H1 (cell line): ENCODE results near the gene PCYT1B. TPM values are rescaled to one million over a fixed set of nuclear protein-coding genes. Genes with fewer than 3 reads are reported as not detected.

ENCODE experiments used
- CTCF ChIA-PET: fragments of 300-600 bp; sonication (Branson Sonifier 250); formaldehyde crosslinking; loops from one replicate; lab custom pipeline; 2021; ENCODE audit not compliant: partially characterized antibody; lab: Charles Lee
- POLR2A ChIA-PET: fragments of 300-600 bp; sonication (Branson Sonifier 250); formaldehyde crosslinking; loops from one replicate; lab custom pipeline; 2021; ENCODE audit warnings: inconsistent platforms; ENCODE audit not compliant: partially characterized antibody; lab: Charles Lee
- DNase-seq, 2 experiments: peaks; one replicate each; pipeline versions ENCODE4 v3.0.0 to v3.0.0-alpha.2; 2010 to 2022; ENCODE audit warnings: low spot score in 2 of 2, low read depth in 1 of 2, mixed read lengths in 1 of 2
- FAIRE-seq: peaks from 2 replicates; lab custom pipeline; 2011; peaks lifted over from hg19 to GRCh38; lab: Jason Lieb, UNC
- H2AFZ ChIP-seq: 2 replicates; pipeline ENCODE4 v1.8.1; 2012; ENCODE audit warnings: low read length, inconsistent platforms
- H2AK5ac ChIP-seq: 2 replicates; pipeline ENCODE4 v1.6.1; 2013; ENCODE audit warnings: low read depth, low read length
- H2BK120ac ChIP-seq: replicated peaks from 2 replicates; pipeline ENCODE3; 2013; ENCODE audit warnings: low read depth, low read length, inconsistent platforms
- H2BK12ac ChIP-seq: 2 replicates; pipeline ENCODE4 v1.6.1; 2013; ENCODE audit warnings: low read depth, low read length
- H2BK15ac ChIP-seq: 2 replicates; pipeline ENCODE4 v1.6.1; 2013; ENCODE audit warnings: low read length
- H2BK20ac ChIP-seq: 2 replicates; pipeline ENCODE4 v1.6.1; 2013; ENCODE audit warnings: low read length
- H2BK5ac ChIP-seq: 2 replicates; pipeline ENCODE4 v1.6.1; 2013; ENCODE audit warnings: low read depth, low read length
- H3K14ac ChIP-seq: 2 replicates; pipeline ENCODE4 v1.6.1; 2013; ENCODE audit warnings: inconsistent platforms; ENCODE audit not compliant: insufficient read length
- H3K18ac ChIP-seq: 2 replicates; pipeline ENCODE4 v1.6.1; 2013; ENCODE audit warnings: low read length; ENCODE audit errors: extremely low read depth
- H3K23ac ChIP-seq: 2 replicates; pipeline ENCODE4 v1.6.1; 2013; ENCODE audit warnings: inconsistent platforms; ENCODE audit not compliant: insufficient read length
- H3K23me2 ChIP-seq: 2 replicates; pipeline ENCODE4 v1.6.1; 2013; ENCODE audit warnings: low read depth, low read length
- H3K27ac ChIP-seq: 2 replicates; pipeline ENCODE4 v1.6.1; 2011; ENCODE audit warnings: low read depth, low read length, inconsistent platforms
- H3K27me3 ChIP-seq, 4 experiments: replicated peaks in 1 of 4; 1 replicate in 1 of 4; 2 replicates in 3 of 4; pipeline versions ENCODE4 v1.6.1 to v1.8.1; 2011 to 2013; ENCODE audit warnings: low read length in 3 of 4, mild to moderate bottlenecking in 3 of 4, inconsistent platforms in 2 of 4, mixed read lengths in 2 of 4, moderate library complexity in 1 of 4; ENCODE audit not compliant: control insufficient read depth in 3 of 4, insufficient read depth in 3 of 4; ENCODE audit errors: extremely low read depth in 1 of 4
- H3K36me3 ChIP-seq, 4 experiments: 2 replicates each; pipeline versions ENCODE4 v1.6.1 to v1.8.1; 2011 to 2013; ENCODE audit warnings: mild to moderate bottlenecking in 4 of 4, low read length in 3 of 4, moderate library complexity in 2 of 4, control low read depth in 1 of 4, inconsistent platforms in 1 of 4; ENCODE audit not compliant: insufficient read depth in 4 of 4, control insufficient read depth in 2 of 4
- H3K4ac ChIP-seq: replicated peaks from 2 replicates; pipeline ENCODE3; 2013; ENCODE audit warnings: low read length, low read depth, mixed read lengths, inconsistent platforms; ENCODE audit not compliant: insufficient read length
- H3K4me1 ChIP-seq, 4 experiments: replicated peaks in 1 of 4; 1 replicate in 1 of 4; 2 replicates in 3 of 4; pipeline versions ENCODE4 v1.6.1 to v1.8.1; 2011 to 2013; ENCODE audit warnings: low read length in 3 of 4, inconsistent platforms in 2 of 4, mixed read lengths in 1 of 4; ENCODE audit not compliant: insufficient read depth in 4 of 4, control insufficient read depth in 3 of 4
- H3K4me2 ChIP-seq, 2 experiments: 2 replicates each; pipeline versions ENCODE4 v1.6.1 to v1.8.1; 2011 to 2013; ENCODE audit warnings: low read depth in 2 of 2, low read length in 2 of 2, control low read depth in 1 of 2, inconsistent platforms in 1 of 2, mild to moderate bottlenecking in 1 of 2; ENCODE audit not compliant: insufficient read depth in 1 of 2
- H3K4me3 ChIP-seq, 4 experiments: fragments of 200-600, 300-600 bp in 1 of 4; sonication (generic), shearing (Covaris generic), sonication (Bioruptor Twin) in 1 of 4; 2 replicates each; pipeline versions ENCODE4 v1.5.1 to v1.8.1; 2011 to 2016; ENCODE audit warnings: low read length in 4 of 4, low read depth in 3 of 4, control low read depth in 2 of 4, inconsistent platforms in 2 of 4, mild to moderate bottlenecking in 2 of 4, mixed read lengths in 1 of 4, moderate library complexity in 1 of 4; ENCODE audit not compliant: insufficient read depth in 2 of 4; ENCODE audit errors: extremely low read depth in 1 of 4
- H3K56ac ChIP-seq: replicated peaks from 2 replicates; pipeline ENCODE3; 2013; ENCODE audit warnings: low read depth, mild to moderate bottlenecking, mixed read lengths, low read length, inconsistent platforms; ENCODE audit not compliant: insufficient read length
- H3K79me1 ChIP-seq: 2 replicates; pipeline ENCODE4 v1.6.1; 2013; ENCODE audit warnings: low read depth, low read length, control low read depth
- H3K79me2 ChIP-seq, 2 experiments: 2 replicates each; pipeline versions ENCODE4 v1.6.1 to v1.8.1; 2012 to 2013; ENCODE audit warnings: low read length in 2 of 2, mild to moderate bottlenecking in 2 of 2, inconsistent platforms in 1 of 2; ENCODE audit not compliant: insufficient read depth in 2 of 2, control insufficient read depth in 1 of 2
- H3K9ac ChIP-seq, 4 experiments: replicated peaks in 1 of 4; 1 replicate in 1 of 4; 2 replicates in 3 of 4; pipeline versions ENCODE4 v1.6.1 to v1.8.1; 2011 to 2013; ENCODE audit warnings: low read depth in 3 of 4, low read length in 3 of 4, control low read depth in 2 of 4, mild to moderate bottlenecking in 2 of 4, moderate library complexity in 2 of 4, inconsistent platforms in 1 of 4; ENCODE audit errors: extremely low read depth in 1 of 4
- H3K9me3 ChIP-seq, 2 experiments: 2 replicates each; pipeline versions ENCODE4 v1.6.1 to v1.8.1; 2012 to 2013; ENCODE audit warnings: mild to moderate bottlenecking in 2 of 2, moderate library complexity in 2 of 2, control low read depth in 1 of 2, inconsistent platforms in 1 of 2, low read depth in 1 of 2, low read length in 1 of 2, mixed read lengths in 1 of 2; ENCODE audit not compliant: insufficient read depth in 2 of 2
- H4K20me1 ChIP-seq, 2 experiments: replicated peaks in 1 of 2; 2 replicates each; pipeline versions ENCODE3 to v1.8.1; 2011 to 2013; ENCODE audit warnings: inconsistent platforms in 2 of 2, low read length in 2 of 2, mild to moderate bottlenecking in 1 of 2; ENCODE audit not compliant: insufficient read depth in 2 of 2, control insufficient read depth in 1 of 2
- H4K5ac ChIP-seq: 2 replicates; pipeline ENCODE4 v1.6.1; 2013; ENCODE audit warnings: low read length, low read depth, mixed read lengths, inconsistent platforms; ENCODE audit not compliant: insufficient read length
- H4K8ac ChIP-seq: 2 replicates; pipeline ENCODE4 v1.8.0; 2013; ENCODE audit warnings: mild to moderate bottlenecking, moderate library complexity, low read length, inconsistent platforms; ENCODE audit not compliant: insufficient read depth; ENCODE audit errors: extremely low read depth
- H4K91ac ChIP-seq: replicated peaks from 2 replicates; pipeline ENCODE3; 2013; ENCODE audit warnings: low read length, mixed read lengths, inconsistent platforms; ENCODE audit not compliant: insufficient read length
- KDM5A ChIP-seq: fragments of 200-600 bp; IDR thresholded peaks from 2 replicates; pipeline ENCODE4 v1.7.1; 2012; ENCODE audit warnings: mild to moderate bottlenecking, low read length, inconsistent platforms, mixed read lengths
- POLR2A ChIP-seq, 2 experiments: IDR thresholded peaks; 1 replicate in 1 of 2; 2 replicates in 1 of 2; pipeline ENCODE4 v1.6.1; 2011; ENCODE audit warnings: low read depth in 2 of 2, low read length in 2 of 2, mild to moderate bottlenecking in 2 of 2; ENCODE audit errors: control extremely low read depth in 1 of 2
- WGBS, 2 experiments: shearing (Covaris generic) in 1 of 2; methylation state at CpG; one replicate each; pipeline versions ENCODE4 v1.1.6 to v1.1.7; 2013 to 2015; ENCODE audit warnings: low lambda C conversion rate in 2 of 2, mixed read lengths in 2 of 2, inconsistent platforms in 1 of 2, low coverage in 1 of 2, missing lambda C conversion rate in 1 of 2; ENCODE audit not compliant: insufficient replicate concordance in 2 of 2, insufficient coverage in 1 of 2, insufficient read length in 1 of 2; ENCODE audit errors: extremely low coverage in 1 of 2, missing lambda C conversion rate in 1 of 2; 5-methylcytosine and 5-hydroxymethylcytosine counted together
- polyA plus RNA-seq, 7 experiments: library from polyadenylated mRNA; depleted of rRNA in 3 of 7; stranded (reverse) in 5 of 7; unstranded in 2 of 7; fragments of >200 nt in 5 of 7; fragments of 200-250 nt in 2 of 7; gene quantifications; 1 replicate in 5 of 7; 2 replicates in 1 of 7; 4 replicates in 1 of 7; pipeline versions ENCODE4 v1.2.1 to v1.2.3, GENCODE V29; 2011 to 2013; ENCODE audit warnings: missing spikeins in 2 of 7, mixed read lengths in 2 of 7
- total RNA-seq: library from RNA; stranded (reverse); fragmentation: NEBNext Ultra II Directional; extraction: Animal tissue kit (Norgen Biotek cat#: 25700); gene quantifications from 2 replicates; pipeline ENCODE4 v1.2.1, GENCODE V29; 2021

The PCYT1B gene
- total and polyA plus RNA-seq, 2 of the 8 experiments (the other 6 are each of a cell fraction or from before 2014, with no cell fraction given) = 17.9 to 30.6 TPM

DNA sequence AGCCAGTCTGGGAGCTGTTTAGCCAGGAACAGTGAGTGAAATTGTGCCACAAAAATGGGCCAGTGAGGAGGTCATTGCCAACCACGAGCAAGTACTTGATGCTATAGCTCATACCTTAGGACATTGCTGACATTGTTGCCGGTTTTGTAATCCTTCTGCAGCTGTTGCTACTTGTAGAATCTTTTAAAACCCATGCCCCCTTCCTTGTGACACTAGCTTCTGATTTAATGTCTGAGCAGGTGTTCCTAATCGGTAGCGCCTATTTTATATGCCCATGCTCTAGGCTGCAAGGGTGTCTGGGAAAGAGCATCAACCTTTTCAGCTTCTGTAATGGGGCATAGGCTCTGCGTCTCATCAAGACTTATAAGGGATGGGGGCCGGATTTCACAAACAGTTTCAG lies 49.1 kb upstream of the PCYT1B start:
- Histone ChIP-seq H3K56ac (no peak overlapping the region), H4K20me1 (peaks cover 0 to 2% of the 10 kb centered on the region in 2 experiments), H3K9ac (peak overlapping the region in 2 of 4 experiments; percentile 40 to 49; a peak in 2 of 7 replicates), H3K36me3 (peaks cover 0 to 16% (median 3%) of the 10 kb centered on the region in 4 experiments; a peak in 4 of 8 replicates), H3K4me2 (0 out of 4 replicates have a peak overlapping the region, but pooled peaks of 1 of the 2 experiments have one; percentile 10), H3K27ac (no peak overlapping the region), H3K4me1 (peaks cover 0 to 3% (median 3%) of the 10 kb centered on the region in 4 experiments; a peak in 3 of 7 replicates), H3K14ac (no peak overlapping the region), H3K23ac (no peak overlapping the region), H4K91ac (no peak overlapping the region), H3K23me2 (no peaks in the 10 kb centered on the region), H2BK12ac (no peak overlapping the region), H2BK15ac (no peak overlapping the region), H3K18ac (no peak overlapping the region), H2AK5ac (no peak overlapping the region), H4K8ac (no peak overlapping the region), H3K27me3 (no peaks in the 10 kb centered on the region), H2BK5ac (no peak overlapping the region), H2BK20ac (no peak overlapping the region), H3K79me2 (peaks cover 16 to 50% of the 10 kb centered on the region in 2 experiments), H3K4me3 (no peak overlapping the region), H2BK120ac (no peak overlapping the region), H2AFZ (no peak overlapping the region), H3K79me1 (no peaks in the 10 kb centered on the region; the same call in 1 of the 2 replicates), H3K9me3 (no peaks in the 10 kb centered on the region), H4K5ac (no peak overlapping the region), H3K4ac (no peak overlapping the region)
- 100% methylated on average over 5 of the region's 6 CpGs; no CpG with 5 or more reads in 1 of the 2 experiments for WGBS, 2 experiments
- DNase-seq = no peak
- FAIRE-seq = no peak
- ChIA-PET CTCF (interaction anchor here (0.9 to 1.2 kb wide), 3 partner anchors 8 to 21 kb away, joined by 3 read pairs; no protein-coding TSS in a partner anchor), POLR2A (interaction anchor here (3.8 kb wide), 1 partner anchor 10 kb away, joined by 10 read pairs; no protein-coding TSS in a partner anchor)
- TF ChIP-seq KDM5A (no peak), POLR2A (IDR thresholded peaks at IDR 0.05; ENCODE audit: control extremely low read depth in 1 of 2, low read depth in 2 of 2, low read length in 2 of 2) (peak in 1 of 2 experiments; percentile 15; a peak in 1 of 3 replicates)
